HG03521 (cell line): ENCODE results near the gene A3GALT2.
A peak's percentile ranks its signal among the peaks of the same experiment; 100 is the strongest.

Experiments used
- ATAC-seq: cut with Tn5 transposase; IDR thresholded peaks from one replicate; pipeline ENCODE4 v1.9.1; 2021; ENCODE audit warnings: mild to moderate bottlenecking, moderate library complexity; ENCODE audit not compliant: unreplicated experiment

A3GALT2 gene

DNA sequence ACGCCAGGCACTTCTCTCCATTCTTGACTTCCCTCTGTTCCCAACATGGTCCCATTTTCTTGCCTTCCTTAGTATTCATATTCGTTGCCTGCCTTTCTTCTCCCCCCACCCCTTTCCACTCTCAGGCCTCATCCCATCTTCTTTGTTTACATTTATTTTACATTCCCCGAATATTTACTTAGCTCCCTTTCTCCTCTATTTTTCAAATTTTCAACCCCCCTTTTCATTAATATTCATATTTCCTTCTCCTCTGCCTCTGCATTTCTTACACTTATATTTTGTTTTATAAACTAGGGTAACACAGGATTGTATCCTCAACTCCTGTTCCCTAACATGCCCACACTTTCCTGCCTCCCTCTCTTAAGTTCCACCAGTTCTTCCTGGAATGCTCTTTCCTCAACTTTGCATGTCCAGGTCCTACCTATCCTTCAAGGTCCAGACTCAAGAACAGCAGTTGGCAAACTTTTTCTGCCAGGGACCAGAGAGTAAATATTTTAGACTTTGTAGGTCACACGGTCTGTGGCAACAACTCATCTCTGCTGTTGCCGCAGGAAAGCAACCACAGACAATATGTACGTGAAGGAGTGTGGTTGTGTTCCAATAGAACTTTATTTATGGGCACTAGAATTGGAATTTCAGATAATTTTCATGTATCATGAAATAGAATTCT, 29.8 kb upstream of the A3GALT2 start:
- ATAC-seq = no peak

DNA sequence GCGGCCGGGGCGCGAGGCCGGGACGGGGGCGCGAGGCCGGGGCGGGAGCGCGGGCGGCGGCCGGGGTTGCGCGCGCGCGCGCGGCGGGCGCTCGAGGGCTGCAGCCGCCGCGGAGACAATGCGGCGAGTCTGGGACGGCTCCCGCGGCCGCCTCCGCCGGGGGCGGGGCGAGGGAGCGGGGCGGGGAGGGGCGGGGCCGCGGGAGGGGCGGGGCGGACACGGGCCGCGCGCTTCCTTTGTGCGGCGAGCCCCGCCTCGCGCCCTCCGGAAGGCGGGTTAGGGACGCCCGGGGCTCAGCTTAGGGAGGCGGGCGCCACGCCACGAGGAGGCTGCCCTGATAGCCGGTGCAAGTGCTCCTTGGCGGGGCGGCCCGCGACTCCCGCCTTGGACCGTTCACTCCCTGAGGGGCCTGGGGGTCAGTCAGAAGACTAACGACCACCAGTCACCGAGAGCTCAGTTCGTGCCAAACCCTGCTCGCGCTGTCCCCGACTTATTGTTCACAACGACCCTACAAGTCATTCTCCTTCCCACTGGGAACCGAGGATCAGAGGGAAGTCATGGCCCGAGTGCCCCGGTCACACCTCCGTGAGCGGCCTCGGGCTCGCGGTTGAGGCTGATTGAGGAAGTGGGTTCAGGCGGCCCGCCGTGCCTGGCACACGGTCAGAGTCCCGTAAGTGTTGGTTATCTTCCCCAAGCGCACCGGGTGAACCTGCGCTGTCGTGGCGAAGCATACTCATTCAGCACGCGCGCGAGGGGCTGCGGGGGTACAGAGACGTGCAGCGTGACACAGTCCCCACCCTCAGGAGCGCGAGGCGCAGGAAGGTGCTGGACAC, 29.1 kb upstream of the A3GALT2 start:
- ATAC-seq = peak; percentile 80

GRCh38 chr1:33349081-33349759, 28.3 kb upstream of the A3GALT2 start:
- ATAC-seq = peak; percentile 25

DNA sequence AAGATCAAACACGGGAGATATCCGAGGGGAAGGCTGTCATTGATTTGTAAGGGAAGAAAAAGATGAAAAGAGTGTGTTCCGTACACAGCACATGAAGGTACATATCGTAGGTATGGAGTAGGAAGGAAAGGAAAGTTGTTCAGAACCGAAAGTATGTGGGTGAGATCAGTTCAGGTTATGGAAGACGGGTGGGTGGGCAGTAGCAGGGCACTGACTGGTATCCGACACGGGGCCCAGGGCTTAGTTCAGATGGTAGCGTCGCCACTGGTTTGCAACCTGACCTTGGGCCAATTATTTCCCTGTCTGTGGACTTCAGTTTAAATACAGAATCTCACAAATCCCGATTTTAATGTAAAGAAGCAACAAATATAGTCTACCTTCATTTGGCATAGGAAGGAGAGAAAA, 27.8 kb upstream of the A3GALT2 start:
- no peak for ATAC-seq

- ATAC-seq = no peak
Observed at GRCh38 chr1:33348194-33348593, 27.3 kb upstream of the A3GALT2 start.

- ATAC-seq = no peak
Observed at GRCh38 chr1:33347650-33347992, 26.7 kb upstream of the A3GALT2 start.

- ATAC-seq = no peak
Observed at GRCh38 chr1:33346927-33347649, 26.2 kb upstream of the A3GALT2 start.

GRCh38 chr1:33346533-33346926, 25.6 kb upstream of the A3GALT2 start:
- ATAC-seq = no peak

DNA sequence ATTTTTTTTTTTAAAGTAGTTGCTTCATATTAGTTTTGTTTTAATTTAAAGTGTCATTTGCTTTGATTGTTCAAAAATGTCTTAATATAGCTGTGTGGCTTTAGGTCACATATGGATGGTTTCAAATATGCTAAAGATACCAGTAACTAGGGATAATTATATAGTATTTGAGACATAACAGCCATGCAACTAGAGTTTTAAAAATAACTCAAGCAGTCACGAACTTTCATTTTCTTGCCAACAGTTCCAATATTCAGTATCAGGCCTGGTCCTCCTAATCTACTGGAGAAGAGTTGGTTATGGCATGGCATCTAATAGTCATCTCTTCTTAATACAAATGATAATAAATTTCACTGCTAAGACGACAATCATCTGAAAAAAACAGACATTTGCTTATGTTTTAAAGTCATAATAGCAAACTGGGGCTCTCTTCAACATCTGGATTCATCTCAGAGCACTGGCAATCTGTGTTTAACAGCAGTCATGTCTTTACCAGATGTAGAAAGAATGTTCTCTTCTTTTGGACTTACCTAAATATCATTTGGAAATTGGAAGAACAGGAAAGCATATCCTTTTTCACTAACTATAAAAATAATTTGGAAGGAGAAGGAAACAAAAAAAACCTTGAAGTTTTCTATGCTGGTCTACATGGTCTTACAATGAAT, 24.1 kb upstream of the A3GALT2 start:
- ATAC-seq = no peak

DNA sequence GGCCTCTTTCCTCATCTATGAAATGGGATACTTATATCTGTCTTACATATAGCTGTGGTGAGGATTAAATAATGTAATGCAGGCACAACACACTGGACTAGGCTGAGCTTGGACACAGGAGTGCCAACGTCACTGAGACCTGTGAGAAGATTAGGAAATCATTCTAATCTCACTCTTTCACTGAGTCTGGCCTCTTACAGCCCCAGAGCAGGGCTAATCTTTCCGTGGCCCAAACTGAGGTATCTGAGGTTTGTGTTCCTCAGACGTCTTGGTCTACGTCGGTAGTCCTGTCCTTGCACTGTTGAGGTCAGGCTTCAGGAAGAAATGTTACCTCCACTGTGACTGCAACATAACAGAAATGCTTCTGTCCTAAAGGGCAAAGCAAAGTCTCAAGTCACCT, 22.6 kb upstream of the A3GALT2 start:
- ATAC-seq = no peak

DNA sequence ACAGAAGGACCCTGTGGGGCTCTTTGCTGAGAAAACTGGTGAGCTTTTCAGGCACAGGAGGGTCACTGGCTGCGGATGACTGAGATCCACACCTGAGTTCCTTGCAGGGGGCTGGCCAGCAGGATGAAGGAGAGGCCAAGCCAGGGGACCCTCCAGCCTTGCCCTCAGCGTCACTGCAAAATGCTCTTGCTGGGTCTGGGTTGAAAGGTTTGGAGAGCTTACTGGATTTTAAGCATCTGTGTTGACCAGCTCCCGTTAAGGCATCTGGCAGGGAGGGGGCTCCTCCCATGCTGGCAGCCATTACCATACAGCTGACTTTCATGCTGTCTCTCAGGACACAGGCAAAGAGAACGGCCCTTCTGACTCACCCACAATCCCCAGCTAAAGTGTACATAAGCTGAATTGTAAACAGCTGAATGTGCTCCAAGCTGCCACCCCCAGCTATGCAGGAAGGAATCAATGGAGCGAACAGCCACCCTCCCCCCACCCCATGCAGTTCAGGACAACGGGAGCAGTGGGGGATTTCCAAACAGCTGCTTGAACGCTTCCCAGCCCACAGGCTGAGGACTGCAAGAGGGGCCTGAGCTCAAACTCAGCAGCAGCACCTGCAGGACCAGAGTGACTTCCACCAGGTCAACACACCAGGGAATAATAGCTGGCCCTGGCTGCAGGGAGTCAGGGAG, 21.3 kb upstream of the A3GALT2 start:
- no peak for ATAC-seq

GRCh38 chr1:33341190-33341589, 20.3 kb upstream of the A3GALT2 start:
- no peak for ATAC-seq

GRCh38 chr1:33339413-33339812, 18.5 kb upstream of the A3GALT2 start:
- ATAC-seq = no peak

DNA sequence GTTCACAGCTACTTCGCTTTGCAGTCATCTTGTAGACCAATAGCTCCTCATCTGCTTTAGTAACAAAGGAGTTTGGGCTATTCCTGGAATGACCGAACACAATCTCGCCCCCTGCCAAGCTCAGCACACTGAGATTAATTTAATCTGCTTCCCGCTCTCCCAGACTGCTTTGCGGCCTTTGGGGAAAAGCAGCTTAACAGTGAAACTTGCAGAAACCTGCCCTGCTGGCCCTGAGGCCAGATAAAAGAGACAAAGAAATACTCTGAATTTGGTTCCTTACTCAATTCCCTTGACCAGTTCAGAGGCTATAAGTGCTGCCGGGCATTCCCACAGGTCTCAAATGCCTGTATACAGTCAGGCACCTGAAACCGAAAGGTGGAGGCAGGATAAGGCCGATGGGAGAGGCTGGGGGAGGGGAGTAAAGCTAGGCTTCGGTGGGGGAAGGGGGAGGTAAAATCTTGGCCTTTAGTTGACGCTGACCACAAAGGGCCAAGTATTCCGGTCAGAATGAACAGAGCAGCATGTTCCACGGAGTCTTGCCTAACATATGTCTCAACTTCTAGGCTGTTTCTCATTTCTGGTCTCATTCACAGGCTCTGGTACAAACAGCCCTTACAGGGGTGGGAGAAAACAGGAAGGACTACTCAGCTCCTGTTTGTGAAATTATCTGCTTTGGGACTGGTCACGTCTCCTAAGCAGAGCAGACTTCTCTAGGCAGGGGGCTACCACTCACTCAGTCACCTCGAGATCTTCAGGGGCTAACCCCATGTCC, 17.7 kb upstream of the A3GALT2 start:
- no peak for ATAC-seq

DNA sequence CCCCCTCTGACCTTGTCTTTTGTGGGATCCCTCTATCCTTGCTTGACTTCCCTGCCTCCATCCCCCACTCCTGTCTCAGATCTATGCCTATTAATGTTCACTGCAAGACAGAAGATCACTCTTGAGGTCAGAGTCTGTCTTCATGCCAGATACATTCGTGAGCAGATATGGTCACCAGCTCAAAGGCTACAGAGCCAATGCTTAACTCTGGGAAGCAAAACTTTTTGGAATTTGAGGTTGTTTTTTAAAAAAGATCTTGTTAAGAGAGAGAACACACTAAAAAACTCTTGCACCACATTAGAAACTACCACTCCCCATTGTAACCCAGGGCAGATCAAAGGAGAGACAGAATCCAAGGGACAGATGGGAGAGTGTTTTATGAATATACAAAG, 17.1 kb upstream of the A3GALT2 start:
- ATAC-seq = no peak

- no peak for ATAC-seq
Observed at GRCh38 chr1:33337441-33337840, 16.5 kb upstream of the A3GALT2 start.

- no peak for ATAC-seq
Observed at GRCh38 chr1:33336580-33336979, 15.7 kb upstream of the A3GALT2 start.

DNA sequence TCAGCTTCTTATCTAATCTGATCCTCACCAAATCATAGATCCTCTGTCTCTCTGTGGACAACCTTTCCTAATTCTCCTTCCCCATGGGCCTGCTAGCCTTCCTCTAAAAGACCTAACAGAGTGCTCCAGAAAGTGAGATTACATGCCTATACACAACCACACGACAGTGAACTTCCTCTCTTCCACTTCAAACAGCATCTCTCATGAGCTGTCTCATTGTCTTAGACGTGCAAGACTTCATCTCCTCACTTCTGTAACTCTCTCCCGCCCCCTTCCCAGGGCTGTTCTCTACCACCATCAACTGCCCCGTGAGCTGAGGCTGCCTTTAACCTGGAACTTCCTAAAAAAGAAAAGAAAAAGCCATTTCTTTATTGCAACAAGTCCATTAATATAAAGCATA, 14.1 kb upstream of the A3GALT2 start:
- no peak for ATAC-seq

DNA sequence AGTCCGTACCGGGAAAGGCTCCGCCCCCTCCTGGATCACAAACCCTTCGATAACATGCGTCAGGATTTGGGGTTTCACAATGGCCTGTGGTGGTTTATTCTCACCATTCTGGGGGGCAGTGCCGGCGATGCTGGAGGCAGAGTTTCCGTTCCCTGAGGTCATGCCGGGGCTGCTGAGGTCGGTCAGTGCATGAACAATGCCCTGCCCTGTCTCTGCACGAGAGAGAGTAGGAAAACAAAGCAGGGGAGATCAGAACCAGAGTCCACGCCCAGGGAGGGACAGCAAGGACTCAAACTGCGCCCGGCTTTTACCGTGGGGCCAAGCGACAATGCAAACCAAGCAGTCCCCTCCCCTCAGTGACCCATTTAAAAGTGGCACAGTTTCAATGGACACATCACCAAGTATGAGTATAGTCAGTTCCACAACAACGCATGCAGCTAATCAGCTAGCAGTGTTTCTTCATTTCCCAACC, 13.2 kb upstream of the A3GALT2 start:
- ATAC-seq = no peak
